HG03457 (cell line): ENCODE measurements around the gene PTX4.

ENCODE experiments used
- ATAC-seq: cut with Tn5 transposase; IDR thresholded peaks from one replicate; pipeline ENCODE4 v1.9.1; 2021; ENCODE audit warnings: moderate number of reproducible peaks; ENCODE audit not compliant: unreplicated experiment

Gene PTX4

GRCh38 chr16:1464894-1465566 lies 23.7 kb downstream of the PTX4 start:
- no peak for ATAC-seq

- ATAC-seq, result no peak
Observed at GRCh38 chr16:1464196-1464893, 24.4 kb downstream of the PTX4 start.

GRCh38 chr16:1461146-1461545 lies 27.6 kb downstream of the PTX4 start:
- no peak for ATAC-seq

GRCh38 chr16:1460602-1461138 lies 28.1 kb downstream of the PTX4 start:
- no peak for ATAC-seq

GRCh38 chr16:1459967-1460366 lies 28.8 kb downstream of the PTX4 start:
- no peak for ATAC-seq

- no peak for ATAC-seq
Observed at GRCh38 chr16:1458977-1459341, 29.8 kb downstream of the PTX4 start.

GRCh38 chr16:1458336-1458976 lies 30.3 kb downstream of the PTX4 start:
- ATAC-seq, result no peak

GRCh38 chr16:1457489-1458245 lies 31.1 kb downstream of the PTX4 start:
- ATAC-seq, result no peak

- ATAC-seq, result no peak
Observed at GRCh38 chr16:1456951-1457350, 31.8 kb downstream of the PTX4 start.

- ATAC-seq, result no peak
Observed at GRCh38 chr16:1455190-1456171, 33.3 kb downstream of the PTX4 start.

- no peak for ATAC-seq
Observed at GRCh38 chr16:1454561-1454960, 34.2 kb downstream of the PTX4 start.

GRCh38 chr16:1453316-1453715 lies 35.4 kb downstream of the PTX4 start:
- no peak for ATAC-seq

- no peak for ATAC-seq
Observed at GRCh38 chr16:1452530-1452929, 36.2 kb downstream of the PTX4 start.

- no peak for ATAC-seq
Observed at GRCh38 chr16:1451702-1452392, 36.9 kb downstream of the PTX4 start.

GRCh38 chr16:1450841-1451240 lies 37.9 kb downstream of the PTX4 start:
- no peak for ATAC-seq

GRCh38 chr16:1450218-1450617 lies 38.5 kb downstream of the PTX4 start:
- no peak for ATAC-seq

GRCh38 chr16:1449201-1449788 lies 39.4 kb downstream of the PTX4 start:
- no peak for ATAC-seq

GRCh38 chr16:1448536-1449116 lies 40.1 kb downstream of the PTX4 start:
- no peak for ATAC-seq

- no peak for ATAC-seq
Observed at GRCh38 chr16:1447965-1448364, 40.8 kb downstream of the PTX4 start.
